ENCODE results near the gene DNAJB13. TPM values are rescaled to one million over a fixed set of nuclear protein-coding genes. Genes with fewer than 3 reads are reported as not detected.

Gene DNAJB13
- total RNA-seq, 3 donors from 2014 or later (not counting 1 experiment from before 2014, with no cell fraction given): 0.45 TPM; not detected in 2

DNA sequence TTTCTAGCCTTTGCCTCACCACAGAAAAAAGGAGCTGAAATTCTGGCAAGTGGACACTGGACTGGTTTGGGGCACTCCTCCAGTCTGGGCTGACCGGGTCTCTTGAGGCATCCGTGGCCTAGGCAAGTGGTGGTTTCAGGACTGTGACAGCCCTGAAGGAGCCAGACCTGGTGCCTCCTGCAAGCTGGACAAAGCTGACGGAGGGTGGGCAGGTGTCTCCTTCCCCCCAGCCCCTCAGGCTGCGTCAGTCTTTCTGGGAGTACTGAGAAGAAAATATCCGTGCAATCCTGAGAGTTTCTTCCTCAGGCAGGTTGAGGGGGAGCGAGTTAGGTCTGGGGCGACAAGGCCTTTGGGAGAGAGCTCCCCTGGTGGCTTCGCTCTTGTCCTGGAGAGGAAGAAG lies 62.3 kb downstream of the DNAJB13 start:
- H3K27me3 Mint-ChIP-seq (ENCODE audit: low read depth in 2 of 2): no peaks in the 10 kb centered on the region
- no peaks in the 10 kb centered on the region for H3K27me3 ChIP-seq (ENCODE audit: control insufficient read depth, insufficient read depth, low read length)
- ATAC-seq (no peak), DNase-seq (no peak)
- no peak overlapping the region for H3K27ac ChIP-seq (ENCODE audit: low read length)
- WGBS (ENCODE audit: insufficient coverage): 99% methylated on average over 8 of the region's 8 CpGs
- no peak overlapping the region for H3K4me3 ChIP-seq (ENCODE audit: low read length)
- H3K9me3 Mint-ChIP-seq: no peaks in the 10 kb centered on the region
- H3K4me3 Mint-ChIP-seq: no peak overlapping the region
- TF ChIP-seq CTCF (IDR thresholded peaks at IDR 0.05): no peak
- peaks cover 35 to 48% of the 10 kb centered on the region in 2 donors for H3K4me1 Mint-ChIP-seq
- H3K36me3 ChIP-seq (ENCODE audit: control insufficient read depth, insufficient read depth, low read length): peaks cover 5% of the 10 kb centered on the region
- H3K4me1 ChIP-seq (ENCODE audit: control insufficient read depth, insufficient read depth, low read length): peaks cover 65% of the 10 kb centered on the region
- no peaks in the 10 kb centered on the region for H3K36me3 Mint-ChIP-seq
- H3K9me3 ChIP-seq (ENCODE audit: control insufficient read depth, insufficient read depth, low read length): no peaks in the 10 kb centered on the region
- intact Hi-C loops (cut with micrococcal nuclease): no loop called here
- no peak overlapping the region for H3K27ac Mint-ChIP-seq

DNA sequence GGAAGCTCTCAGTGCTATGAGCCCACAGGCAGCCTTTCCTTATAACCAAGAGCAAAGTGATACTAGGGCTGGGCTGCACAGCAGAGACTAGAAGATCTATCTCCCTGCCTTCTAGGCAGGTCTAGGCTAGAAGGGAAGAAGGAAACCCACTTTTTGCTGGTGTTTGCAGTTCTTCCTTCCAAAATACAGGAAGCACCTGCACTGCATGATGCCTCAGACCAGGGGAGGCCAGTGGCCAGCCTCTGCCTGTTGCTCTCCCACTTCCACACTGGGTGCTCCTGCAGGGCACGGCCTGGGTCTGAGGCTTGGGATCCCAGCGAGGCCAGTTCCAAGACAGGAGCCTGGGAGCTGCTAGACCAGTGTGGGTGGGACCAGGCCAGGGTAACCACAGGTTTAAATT lies 64.1 kb downstream of the DNAJB13 start:
- no peak overlapping the region for H3K27ac Mint-ChIP-seq
- Histone ChIP-seq H3K27me3 (ENCODE audit: control insufficient read depth, insufficient read depth, low read length) (no peaks in the 10 kb centered on the region), H3K36me3 (ENCODE audit: control insufficient read depth, insufficient read depth, low read length) (peaks cover 5% of the 10 kb centered on the region), H3K27ac (ENCODE audit: low read length) (no peak overlapping the region), H3K4me3 (ENCODE audit: low read length) (no peak overlapping the region), H3K4me1 (ENCODE audit: control insufficient read depth, insufficient read depth, low read length) (peaks cover 65% of the 10 kb centered on the region), H3K9me3 (ENCODE audit: control insufficient read depth, insufficient read depth, low read length) (no peaks in the 10 kb centered on the region)
- intact Hi-C loops (cut with micrococcal nuclease): no loop called here
- H3K4me1 Mint-ChIP-seq: peaks cover 33 to 35% of the 10 kb centered on the region in 2 donors
- TF ChIP-seq CTCF (IDR thresholded peaks at IDR 0.05): no peak
- H3K27me3 Mint-ChIP-seq (ENCODE audit: low read depth in 2 of 2): no peaks in the 10 kb centered on the region
- ATAC-seq (no peak), DNase-seq (no peak)
- H3K4me3 Mint-ChIP-seq: no peak overlapping the region
- WGBS (ENCODE audit: insufficient coverage): 70% methylated on average over 2 of the region's 2 CpGs
- no peaks in the 10 kb centered on the region for H3K9me3 Mint-ChIP-seq
- no peaks in the 10 kb centered on the region for H3K36me3 Mint-ChIP-seq

DNA sequence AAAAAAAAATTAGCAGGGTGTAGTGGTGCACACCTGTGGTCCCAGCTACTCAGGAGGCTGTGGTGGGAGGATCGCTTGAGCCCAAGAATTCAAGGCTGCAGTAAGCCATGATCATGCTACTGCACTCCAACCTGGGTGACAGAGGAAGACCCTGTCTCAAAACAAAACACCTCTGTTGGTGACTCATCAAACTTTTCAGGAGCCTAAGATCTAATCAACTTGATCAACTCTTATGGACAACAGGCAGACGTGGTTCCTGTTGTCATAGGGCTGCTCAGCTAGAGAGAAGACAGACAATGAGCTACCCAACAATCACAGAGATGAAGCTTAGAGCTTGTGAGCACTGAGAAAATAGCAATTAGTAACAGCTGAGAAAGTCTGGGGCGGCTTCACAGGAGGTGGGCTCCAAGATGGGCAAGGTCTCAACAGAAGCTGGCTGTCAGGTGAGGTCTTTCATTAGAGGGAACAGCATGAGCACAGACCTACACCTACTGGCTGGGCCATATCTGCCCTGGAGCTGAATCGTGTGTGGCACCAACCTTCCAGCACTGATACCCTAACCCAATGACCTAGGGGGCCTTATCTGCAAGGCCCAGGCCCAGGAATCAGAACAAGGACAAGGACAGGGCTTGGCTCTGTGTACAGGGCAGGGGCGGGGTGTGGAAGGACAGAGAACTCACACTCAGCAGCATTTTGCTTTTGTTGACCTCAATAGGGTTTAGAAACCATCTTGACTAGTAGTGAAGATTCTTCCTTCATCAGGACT lies 65.3 kb downstream of the DNAJB13 start:
- H3K9me3 Mint-ChIP-seq: no peaks in the 10 kb centered on the region
- H3K4me1 ChIP-seq (ENCODE audit: control insufficient read depth, insufficient read depth, low read length): peaks cover 65% of the 10 kb centered on the region
- no peaks in the 10 kb centered on the region for H3K9me3 ChIP-seq (ENCODE audit: control insufficient read depth, insufficient read depth, low read length)
- DNase-seq (no peak), ATAC-seq (no peak)
- H3K4me3 ChIP-seq (ENCODE audit: low read length): no peak overlapping the region
- H3K27me3 Mint-ChIP-seq (ENCODE audit: low read depth in 2 of 2): no peaks in the 10 kb centered on the region
- H3K27ac Mint-ChIP-seq: peak overlapping the region in 1 of 2 donors; percentile 42
- no peak for TF ChIP-seq CTCF (IDR thresholded peaks at IDR 0.05)
- intact Hi-C loops (cut with micrococcal nuclease): no loop called here
- H3K36me3 ChIP-seq (ENCODE audit: control insufficient read depth, insufficient read depth, low read length): peaks cover 5% of the 10 kb centered on the region
- WGBS (ENCODE audit: insufficient coverage): 93% methylated on average over 5 of the region's 5 CpGs
- H3K27ac ChIP-seq (ENCODE audit: low read length): no peak overlapping the region
- no peak overlapping the region for H3K4me3 Mint-ChIP-seq
- H3K36me3 Mint-ChIP-seq: no peaks in the 10 kb centered on the region
- no peaks in the 10 kb centered on the region for H3K27me3 ChIP-seq (ENCODE audit: control insufficient read depth, insufficient read depth, low read length)
- peaks cover 22 to 23% of the 10 kb centered on the region in 2 donors for H3K4me1 Mint-ChIP-seq

- 97% methylated on average over 3 of the region's 3 CpGs for WGBS (ENCODE audit: insufficient coverage)
- intact Hi-C loops (cut with micrococcal nuclease): no loop called here
- H3K27ac ChIP-seq (ENCODE audit: low read length): no peak overlapping the region
- H3K27me3 Mint-ChIP-seq (ENCODE audit: low read depth in 2 of 2): no peaks in the 10 kb centered on the region
- H3K4me1 ChIP-seq (ENCODE audit: control insufficient read depth, insufficient read depth, low read length): peaks cover 54% of the 10 kb centered on the region
- H3K27me3 ChIP-seq (ENCODE audit: control insufficient read depth, insufficient read depth, low read length): no peaks in the 10 kb centered on the region
- H3K4me3 ChIP-seq (ENCODE audit: low read length): no peak overlapping the region
- no peak overlapping the region for H3K4me3 Mint-ChIP-seq
- no peaks in the 10 kb centered on the region for H3K36me3 Mint-ChIP-seq
- DNase-seq: no peak
- peaks cover 5% of the 10 kb centered on the region for H3K36me3 ChIP-seq (ENCODE audit: control insufficient read depth, insufficient read depth, low read length)
- TF ChIP-seq CTCF (IDR thresholded peaks at IDR 0.05): no peak
- no peak overlapping the region for H3K27ac Mint-ChIP-seq
- no peaks in the 10 kb centered on the region for H3K9me3 Mint-ChIP-seq
- no peak for ATAC-seq
- H3K4me1 Mint-ChIP-seq: peaks cover 14% of the 10 kb centered on the region in 2 donors
- no peaks in the 10 kb centered on the region for H3K9me3 ChIP-seq (ENCODE audit: control insufficient read depth, insufficient read depth, low read length)
These were observed 66.8 kb downstream of the DNAJB13 start for GRCh38 chr11:74017631-74018030.
